Type B pancreatic cell (in vitro differentiated cells): ENCODE results near the gene CDK13. TPM values are rescaled to one million over a fixed set of nuclear protein-coding genes. Genes with fewer than 3 reads are reported as not detected.

ENCODE experiments used
- DNase-seq: peaks from one replicate; pipeline ENCODE4 v3.0.0; 2021; ENCODE audit warnings: mixed read lengths; ENCODE audit not compliant: unreplicated experiment; ENCODE audit errors: extremely low spot score
- H3K27ac Mint-ChIP-seq: 2 replicates; pipeline ENCODE4 v1.8.0; 2021; ENCODE audit warnings: mild to moderate bottlenecking, mixed read lengths
- H3K27me3 Mint-ChIP-seq: 2 replicates; pipeline ENCODE4 v1.8.0; 2021; ENCODE audit warnings: mixed read lengths
- H3K36me3 Mint-ChIP-seq: 2 replicates; pipeline ENCODE4 v1.8.0; 2021; ENCODE audit warnings: mixed read lengths
- H3K4me1 Mint-ChIP-seq: one replicate; pipeline ENCODE4 v1.8.0; 2021; ENCODE audit warnings: mixed read lengths; ENCODE audit not compliant: unreplicated experiment
- H3K4me3 Mint-ChIP-seq: 2 replicates; pipeline ENCODE4 v1.8.0; 2021; ENCODE audit warnings: mild to moderate bottlenecking, mixed read lengths
- H3K9me3 Mint-ChIP-seq: 2 replicates; pipeline ENCODE4 v1.8.0; 2021; ENCODE audit warnings: mixed read lengths
- total RNA-seq: library from RNA; stranded (reverse); gene quantifications from 2 replicates; pipeline ENCODE4 v1.2.1, GENCODE V29; 2021; ENCODE audit warnings: low replicate concordance
- TF ChIP-seq, protein P1 (sequence below): fragments of 200-600 bp; sonication (generic); conservative IDR thresholded peaks from 2 replicates; pipeline ENCODE4 v1.5.0; 2021; ENCODE audit warnings: antibody characterized with exemption, mild to moderate bottlenecking

Gene CDK13
- total RNA-seq, 1 donor from 2014 or later, result 57.6 TPM

DNA sequence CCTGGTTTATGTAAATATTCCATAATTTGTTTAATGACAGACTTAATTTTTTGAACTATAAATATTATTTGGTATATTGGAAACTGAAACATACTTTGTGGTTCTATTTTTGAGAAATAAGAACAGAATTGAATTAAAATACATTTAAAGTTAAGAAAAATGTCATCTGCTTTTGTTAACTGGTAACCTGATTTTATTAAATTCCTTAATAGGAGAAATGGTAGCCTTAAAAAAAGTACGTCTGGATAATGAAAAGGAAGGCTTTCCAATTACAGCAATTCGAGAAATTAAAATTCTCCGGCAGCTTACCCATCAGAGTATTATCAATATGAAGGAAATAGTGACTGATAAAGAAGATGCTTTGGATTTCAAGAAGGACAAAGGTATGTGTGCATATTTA is 51.6 kb downstream of the CDK13 start:
- TF ChIP-seq, protein P1, sequence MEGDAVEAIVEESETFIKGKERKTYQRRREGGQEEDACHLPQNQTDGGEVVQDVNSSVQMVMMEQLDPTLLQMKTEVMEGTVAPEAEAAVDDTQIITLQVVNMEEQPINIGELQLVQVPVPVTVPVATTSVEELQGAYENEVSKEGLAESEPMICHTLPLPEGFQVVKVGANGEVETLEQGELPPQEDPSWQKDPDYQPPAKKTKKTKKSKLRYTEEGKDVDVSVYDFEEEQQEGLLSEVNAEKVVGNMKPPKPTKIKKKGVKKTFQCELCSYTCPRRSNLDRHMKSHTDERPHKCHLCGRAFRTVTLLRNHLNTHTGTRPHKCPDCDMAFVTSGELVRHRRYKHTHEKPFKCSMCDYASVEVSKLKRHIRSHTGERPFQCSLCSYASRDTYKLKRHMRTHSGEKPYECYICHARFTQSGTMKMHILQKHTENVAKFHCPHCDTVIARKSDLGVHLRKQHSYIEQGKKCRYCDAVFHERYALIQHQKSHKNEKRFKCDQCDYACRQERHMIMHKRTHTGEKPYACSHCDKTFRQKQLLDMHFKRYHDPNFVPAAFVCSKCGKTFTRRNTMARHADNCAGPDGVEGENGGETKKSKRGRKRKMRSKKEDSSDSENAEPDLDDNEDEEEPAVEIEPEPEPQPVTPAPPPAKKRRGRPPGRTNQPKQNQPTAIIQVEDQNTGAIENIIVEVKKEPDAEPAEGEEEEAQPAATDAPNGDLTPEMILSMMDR, result no peak
- no peaks in the 10 kb centered on the region for H3K4me1 Mint-ChIP-seq
- no peaks in the 10 kb centered on the region for H3K9me3 Mint-ChIP-seq
- H3K27ac Mint-ChIP-seq, result no peak overlapping the region
- DNase-seq, result no peak
- H3K27me3 Mint-ChIP-seq, result no peaks in the 10 kb centered on the region
- no peak overlapping the region for H3K4me3 Mint-ChIP-seq
- H3K36me3 Mint-ChIP-seq, result peaks cover 12% of the 10 kb centered on the region

DNA sequence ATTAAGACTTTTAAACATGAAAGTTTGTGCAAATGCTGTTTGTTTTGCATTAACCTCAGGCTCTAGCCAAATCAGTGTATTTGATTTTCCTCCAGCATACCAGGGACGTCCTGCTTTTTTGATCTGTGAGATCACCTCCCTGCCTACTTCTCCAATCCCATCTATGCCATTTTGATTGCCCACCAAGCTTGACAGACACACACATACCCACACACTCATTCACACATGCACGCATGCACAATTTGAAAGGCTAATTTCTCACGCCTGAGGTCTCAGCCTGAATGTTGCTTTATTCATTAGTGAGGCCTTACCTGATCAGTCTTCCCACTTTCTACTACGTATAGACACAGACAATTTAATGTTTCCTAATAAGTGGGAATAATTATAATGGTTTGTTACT is 53.5 kb downstream of the CDK13 start:
- H3K36me3 Mint-ChIP-seq, result peaks cover 17% of the 10 kb centered on the region
- DNase-seq, result no peak
- TF ChIP-seq, protein P1, result no peak
- no peak overlapping the region for H3K4me3 Mint-ChIP-seq
- H3K27ac Mint-ChIP-seq, result peak overlapping the region; percentile 24
- H3K4me1 Mint-ChIP-seq, result peaks cover 11% of the 10 kb centered on the region
- no peaks in the 10 kb centered on the region for H3K27me3 Mint-ChIP-seq
- no peaks in the 10 kb centered on the region for H3K9me3 Mint-ChIP-seq

DNA sequence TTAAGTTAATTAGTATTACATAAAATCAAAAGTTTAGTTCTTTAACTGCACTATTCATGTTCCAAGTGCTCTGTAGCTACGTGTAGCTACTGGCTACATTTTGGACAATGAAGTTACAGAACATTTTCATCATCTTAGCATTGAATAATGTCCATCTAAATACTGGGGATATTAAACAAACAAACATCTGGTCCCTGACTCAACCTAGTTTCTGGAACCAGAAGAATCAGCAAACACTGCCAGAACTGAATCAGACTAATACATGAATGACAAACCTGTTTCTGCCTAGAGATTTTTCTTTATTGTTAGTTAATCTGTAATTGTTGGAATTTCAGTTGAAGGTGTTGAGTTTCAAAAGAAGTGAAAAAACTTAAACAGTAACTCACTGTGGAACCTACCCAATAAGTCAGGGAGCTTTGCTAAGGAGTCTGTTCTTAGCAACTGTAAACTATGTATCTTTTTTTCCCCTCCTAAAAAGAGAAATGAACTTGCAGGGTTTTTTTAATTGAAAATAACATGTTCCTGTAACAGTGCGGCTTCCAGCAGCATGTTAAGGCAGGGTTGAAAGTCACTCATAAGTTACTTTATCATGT is 58.3 kb downstream of the CDK13 start:
- no peak overlapping the region for H3K4me3 Mint-ChIP-seq
- H3K9me3 Mint-ChIP-seq, result no peaks in the 10 kb centered on the region
- H3K4me1 Mint-ChIP-seq, result peaks cover 11% of the 10 kb centered on the region
- H3K27me3 Mint-ChIP-seq, result no peaks in the 10 kb centered on the region
- peaks cover 15% of the 10 kb centered on the region for H3K36me3 Mint-ChIP-seq
- TF ChIP-seq, protein P1, result no peak
- DNase-seq, result no peak
- peak overlapping the region; percentile 21 for H3K27ac Mint-ChIP-seq

DNA sequence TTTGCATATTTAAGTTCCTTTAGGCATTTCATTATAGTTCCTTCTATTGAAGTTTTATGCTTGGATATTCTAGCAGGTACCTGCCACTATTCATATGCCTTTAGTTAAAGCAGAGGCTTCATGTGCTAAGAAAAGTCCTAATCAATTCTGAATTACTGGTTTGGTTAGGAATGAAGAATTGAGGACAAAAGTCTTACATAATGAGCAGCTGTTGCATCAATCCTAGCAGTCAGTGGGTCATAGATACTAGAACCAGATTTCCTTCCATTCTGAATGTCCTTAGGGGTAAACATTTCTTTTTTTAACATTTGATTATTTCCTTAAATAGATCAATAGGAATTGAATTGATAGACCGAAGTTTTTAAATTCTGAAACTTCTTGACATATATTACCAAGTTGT is 59.2 kb downstream of the CDK13 start:
- Mint-ChIP-seq H3K9me3 (no peaks in the 10 kb centered on the region), H3K36me3 (peaks cover 12% of the 10 kb centered on the region), H3K4me1 (peaks cover 11% of the 10 kb centered on the region), H3K27me3 (no peaks in the 10 kb centered on the region), H3K4me3 (no peak overlapping the region), H3K27ac (no peak overlapping the region)
- TF ChIP-seq, protein P1, result no peak
- no peak for DNase-seq

DNA sequence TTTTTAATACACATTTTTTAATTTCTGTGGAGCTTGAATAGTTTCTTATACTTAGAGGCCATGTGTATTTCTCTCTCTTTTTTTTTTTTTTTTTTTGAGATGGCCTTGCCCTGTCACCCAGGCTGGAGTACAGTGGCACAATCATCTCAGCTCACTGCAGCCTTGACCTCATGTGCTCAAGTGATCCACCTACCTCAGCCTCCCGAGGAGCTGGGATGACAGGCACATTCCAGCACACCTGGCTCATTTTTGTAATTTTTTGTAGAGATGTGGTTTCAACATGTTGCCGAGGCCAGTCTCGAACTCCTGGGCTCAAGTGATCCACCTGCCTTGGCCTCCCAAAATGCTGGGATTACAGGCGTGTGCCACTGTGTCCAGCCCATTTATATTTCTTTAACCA is 64.3 kb downstream of the CDK13 start:
- Mint-ChIP-seq H3K27ac (no peak overlapping the region), H3K4me3 (no peak overlapping the region), H3K36me3 (peaks cover 16% of the 10 kb centered on the region), H3K9me3 (no peaks in the 10 kb centered on the region), H3K27me3 (no peaks in the 10 kb centered on the region), H3K4me1 (no peaks in the 10 kb centered on the region)
- DNase-seq, result no peak
- TF ChIP-seq, protein P1, result no peak
